PC-3 (cell line): ENCODE results near the gene ODAD2. TPM values are rescaled to one million over a fixed set of nuclear protein-coding genes. Genes with fewer than 3 reads are reported as not detected.
"Not testable (repeated sequence)": the region's sequence is repeated elsewhere in the genome, so short reads cannot be mapped to it uniquely, and the experiment has no call there.

Source experiments
- ATAC-seq: fragments of 200-7000 bp; cut with Tn5 transposase; 2 replicates; pipeline ENCODE4 v1.9.1; 2020; ENCODE audit warnings: mild to moderate bottlenecking, moderate library complexity
- BruUV-seq: library from RNA; stranded (reverse); fragments of 400-500 nt; replicated peaks from 2 replicates; lab custom pipeline; 2021; lab: Mats Ljungman, UMichigan
- CTCF ChIA-PET: fragments of 300-600 bp; sonication (Branson Sonifier 250); formaldehyde crosslinking; loops from one replicate; lab custom pipeline; 2022; ENCODE audit warnings: antibody characterized with exemption; lab: Charles Lee
- POLR2A ChIA-PET: fragments of 300-600 bp; sonication (Branson Sonifier 250); formaldehyde crosslinking; loops from one replicate; lab custom pipeline; 2022; ENCODE audit warnings: antibody characterized with exemption; ENCODE audit not compliant: unreplicated experiment; lab: Charles Lee
- DNase-seq: peaks from one replicate; pipeline ENCODE4 v3.0.0-alpha.2; 2015
- H2AFZ ChIP-seq: fragments of 300-600 bp; sonication (generic); 2 replicates; pipeline ENCODE4 v1.6.0; 2016; ENCODE audit warnings: antibody characterized with exemption, low read length
- H3F3A ChIP-seq: fragments of 300-600 bp; sonication (generic); one replicate; pipeline ENCODE4 v1.6.0; 2017; ENCODE audit warnings: antibody characterized with exemption, low read length, control low read depth, mild to moderate bottlenecking; ENCODE audit not compliant: unreplicated experiment
- H3K27ac ChIP-seq: fragments of 300-600 bp; sonication (generic); 2 replicates; pipeline ENCODE4 v1.5.1; 2016; ENCODE audit warnings: mild to moderate bottlenecking, low read length
- H3K27me3 ChIP-seq: fragments of 300-600 bp; sonication (generic); 2 replicates; pipeline ENCODE4 v1.6.1; 2016; ENCODE audit warnings: low read length, mixed read lengths
- H3K36me3 ChIP-seq: fragments of 300-600 bp; sonication (generic); 2 replicates; pipeline ENCODE4 v1.6.1; 2016; ENCODE audit warnings: low read depth, mixed run types, low read length, mixed read lengths
- H3K4me1 ChIP-seq: fragments of 300-600 bp; sonication (generic); 2 replicates; pipeline ENCODE4 v1.5.1; 2016; ENCODE audit warnings: low read length; ENCODE audit not compliant: insufficient read depth
- H3K4me2 ChIP-seq: fragments of 300-600 bp; sonication (generic); 2 replicates; pipeline ENCODE4 v1.6.0; 2016; ENCODE audit warnings: low read length
- H3K4me3 ChIP-seq: fragments of 300-600 bp; sonication (generic); 2 replicates; pipeline ENCODE4 v1.5.1; 2016; ENCODE audit warnings: mild to moderate bottlenecking, low read length, mixed read lengths
- H3K79me2 ChIP-seq: fragments of 300-600 bp; sonication (generic); 2 replicates; pipeline ENCODE4 v1.6.1; 2017; ENCODE audit warnings: low read length, mixed read lengths
- H3K9ac ChIP-seq: fragments of 300-600 bp; sonication (generic); 2 replicates; pipeline ENCODE4 v1.6.0; 2016; ENCODE audit warnings: mild to moderate bottlenecking, low read length
- H3K9me2 ChIP-seq: fragments of 300-600 bp; sonication (generic); replicated peaks from 2 replicates; pipeline ENCODE4 v1.6.1; 2016; ENCODE audit warnings: mixed run types, low read length, mixed read lengths
- H3K9me3 ChIP-seq: fragments of 300-600 bp; sonication (generic); 2 replicates; pipeline ENCODE4 v1.6.1; 2016; ENCODE audit warnings: low read length, mixed read lengths
- H4K20me1 ChIP-seq: fragments of 300-600 bp; sonication (generic); 2 replicates; pipeline ENCODE4 v1.6.1; 2016; ENCODE audit warnings: low read length, mixed read lengths
- EZH2 ChIP-seq: fragments of 300-600 bp; sonication (generic); IDR thresholded peaks from one replicate; pipeline ENCODE4 v1.6.1; 2017; ENCODE audit warnings: antibody characterized with exemption, mild to moderate bottlenecking, low read length; ENCODE audit not compliant: unreplicated experiment
- EZH2phosphoT487 ChIP-seq: fragments of 300-600 bp; sonication (generic); IDR thresholded peaks from 2 replicates; pipeline ENCODE4 v1.6.1; 2018; ENCODE audit warnings: mild to moderate bottlenecking, antibody characterized with exemption, low read length, borderline replicate concordance
- intact Hi-C: fragments of 100-400 bp; cut with micrococcal nuclease; formaldehyde crosslinking; loops from 2 replicates; pipeline ENCODE4 v1.9.0; 2023
- total RNA-seq: library from RNA; depleted of rRNA; stranded (reverse); fragments of >200 nt; gene quantifications from 2 replicates; pipeline ENCODE4 v1.2.3, GENCODE V29; 2014
- TF ChIP-seq, protein P1 (sequence below): fragments of 300-600 bp; sonication (generic); conservative IDR thresholded peaks from 2 replicates; pipeline ENCODE4 v1.5.1; 2017; ENCODE audit warnings: antibody characterized with exemption, low read depth, mild to moderate bottlenecking, low read length

Gene ODAD2
- total RNA-seq, 1 experiment from 2014 or later: 2.1 TPM

- no peak overlapping the region for H3K27ac ChIP-seq
Measured at GRCh38 chr10:27986821-27987220, 12.1 kb downstream of the ODAD2 start.

GRCh38 chr10:27982875-27983543 lies 15.9 kb downstream of the ODAD2 start:
- H4K20me1 ChIP-seq: no peaks in the 10 kb centered on the region
- intact Hi-C loops: no loop called here
- DNase-seq: no peak
- no peak for ATAC-seq
- TF ChIP-seq EZH2phosphoT487 (no peak), EZH2 (no peak)
- TF ChIP-seq, protein P1, sequence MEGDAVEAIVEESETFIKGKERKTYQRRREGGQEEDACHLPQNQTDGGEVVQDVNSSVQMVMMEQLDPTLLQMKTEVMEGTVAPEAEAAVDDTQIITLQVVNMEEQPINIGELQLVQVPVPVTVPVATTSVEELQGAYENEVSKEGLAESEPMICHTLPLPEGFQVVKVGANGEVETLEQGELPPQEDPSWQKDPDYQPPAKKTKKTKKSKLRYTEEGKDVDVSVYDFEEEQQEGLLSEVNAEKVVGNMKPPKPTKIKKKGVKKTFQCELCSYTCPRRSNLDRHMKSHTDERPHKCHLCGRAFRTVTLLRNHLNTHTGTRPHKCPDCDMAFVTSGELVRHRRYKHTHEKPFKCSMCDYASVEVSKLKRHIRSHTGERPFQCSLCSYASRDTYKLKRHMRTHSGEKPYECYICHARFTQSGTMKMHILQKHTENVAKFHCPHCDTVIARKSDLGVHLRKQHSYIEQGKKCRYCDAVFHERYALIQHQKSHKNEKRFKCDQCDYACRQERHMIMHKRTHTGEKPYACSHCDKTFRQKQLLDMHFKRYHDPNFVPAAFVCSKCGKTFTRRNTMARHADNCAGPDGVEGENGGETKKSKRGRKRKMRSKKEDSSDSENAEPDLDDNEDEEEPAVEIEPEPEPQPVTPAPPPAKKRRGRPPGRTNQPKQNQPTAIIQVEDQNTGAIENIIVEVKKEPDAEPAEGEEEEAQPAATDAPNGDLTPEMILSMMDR: no peak
- H3K27ac ChIP-seq: no peak overlapping the region
- H3K4me2 ChIP-seq: no peak overlapping the region
- no peak overlapping the region for H2AFZ ChIP-seq
- CTCF ChIA-PET: no interaction called here
- no peak overlapping the region for H3K4me3 ChIP-seq
- no peaks in the 10 kb centered on the region for H3K9me2 ChIP-seq
- no TSS peak for BruUV-seq
- no peaks in the 10 kb centered on the region for H3K4me1 ChIP-seq
- no peak overlapping the region for H3K9ac ChIP-seq
- no peaks in the 10 kb centered on the region for H3K27me3 ChIP-seq
- no peaks in the 10 kb centered on the region for H3F3A ChIP-seq
- no peaks in the 10 kb centered on the region for H3K9me3 ChIP-seq
- no peaks in the 10 kb centered on the region for H3K79me2 ChIP-seq
- H3K36me3 ChIP-seq: no peaks in the 10 kb centered on the region
- POLR2A ChIA-PET: no interaction called here

More at GRCh38 chr10:27986821-27987220, 12.1 kb downstream of the ODAD2 start:
- no TSS peak for BruUV-seq
- no peaks in the 10 kb centered on the region for H4K20me1 ChIP-seq
- H2AFZ ChIP-seq: no peak overlapping the region
- no peak overlapping the region for H3K9ac ChIP-seq
- intact Hi-C loops: no loop called here
- ATAC-seq (no peak), DNase-seq (no peak)
- H3K9me3 ChIP-seq: no peaks in the 10 kb centered on the region
- no peaks in the 10 kb centered on the region for H3F3A ChIP-seq
- H3K4me3 ChIP-seq: no peak overlapping the region
- no peaks in the 10 kb centered on the region for H3K79me2 ChIP-seq
- ChIA-PET POLR2A (no interaction called here), CTCF (no interaction called here)
- no peaks in the 10 kb centered on the region for H3K27me3 ChIP-seq
- no peaks in the 10 kb centered on the region for H3K36me3 ChIP-seq
- H3K4me2 ChIP-seq: no peak overlapping the region
- no peaks in the 10 kb centered on the region for H3K9me2 ChIP-seq
- no peaks in the 10 kb centered on the region for H3K4me1 ChIP-seq
- no peak for TF ChIP-seq EZH2phosphoT487
- TF ChIP-seq, protein P1: no peak
- no peak for TF ChIP-seq EZH2

GRCh38 chr10:27981744-27982143 lies 17.1 kb downstream of the ODAD2 start:
- TF ChIP-seq EZH2 (no peak), EZH2phosphoT487 (no peak)
- TF ChIP-seq, protein P1: no peak
- DNase-seq: no peak
- ATAC-seq: no peak
- Histone ChIP-seq H3F3A (no peaks in the 10 kb centered on the region), H3K27ac (no peak overlapping the region), H3K9me2 (no peaks in the 10 kb centered on the region), H3K36me3 (no peaks in the 10 kb centered on the region), H3K79me2 (no peaks in the 10 kb centered on the region), H4K20me1 (no peaks in the 10 kb centered on the region), H3K4me3 (no peak overlapping the region), H3K4me2 (no peak overlapping the region), H3K9me3 (0 out of 2 replicates have a peak, but pooled peaks cover 2% of the 10 kb centered on the region), H3K27me3 (no peaks in the 10 kb centered on the region), H3K4me1 (no peaks in the 10 kb centered on the region), H2AFZ (no peak overlapping the region), H3K9ac (no peak overlapping the region)
- ChIA-PET POLR2A (no interaction called here), CTCF (no interaction called here)
- intact Hi-C loops: no loop called here
- no TSS peak for BruUV-seq

GRCh38 chr10:27970795-27971194 lies 28.1 kb downstream of the ODAD2 start:
- intact Hi-C loops, BruUV-seq, H2AFZ ChIP-seq, H3K4me3 ChIP-seq, DNase-seq, H3K9me3 ChIP-seq, H3K27me3 ChIP-seq, POLR2A ChIA-PET, H3K27ac ChIP-seq, H3K79me2 ChIP-seq, CTCF ChIA-PET, H3K4me2 ChIP-seq, H4K20me1 ChIP-seq, H3K4me1 ChIP-seq, ATAC-seq, H3K36me3 ChIP-seq, H3F3A ChIP-seq, H3K9me2 ChIP-seq, H3K9ac ChIP-seq: not testable (repeated sequence)
